ENCODE measurements around the gene TMEM258.

The TMEM258 gene

DNA sequence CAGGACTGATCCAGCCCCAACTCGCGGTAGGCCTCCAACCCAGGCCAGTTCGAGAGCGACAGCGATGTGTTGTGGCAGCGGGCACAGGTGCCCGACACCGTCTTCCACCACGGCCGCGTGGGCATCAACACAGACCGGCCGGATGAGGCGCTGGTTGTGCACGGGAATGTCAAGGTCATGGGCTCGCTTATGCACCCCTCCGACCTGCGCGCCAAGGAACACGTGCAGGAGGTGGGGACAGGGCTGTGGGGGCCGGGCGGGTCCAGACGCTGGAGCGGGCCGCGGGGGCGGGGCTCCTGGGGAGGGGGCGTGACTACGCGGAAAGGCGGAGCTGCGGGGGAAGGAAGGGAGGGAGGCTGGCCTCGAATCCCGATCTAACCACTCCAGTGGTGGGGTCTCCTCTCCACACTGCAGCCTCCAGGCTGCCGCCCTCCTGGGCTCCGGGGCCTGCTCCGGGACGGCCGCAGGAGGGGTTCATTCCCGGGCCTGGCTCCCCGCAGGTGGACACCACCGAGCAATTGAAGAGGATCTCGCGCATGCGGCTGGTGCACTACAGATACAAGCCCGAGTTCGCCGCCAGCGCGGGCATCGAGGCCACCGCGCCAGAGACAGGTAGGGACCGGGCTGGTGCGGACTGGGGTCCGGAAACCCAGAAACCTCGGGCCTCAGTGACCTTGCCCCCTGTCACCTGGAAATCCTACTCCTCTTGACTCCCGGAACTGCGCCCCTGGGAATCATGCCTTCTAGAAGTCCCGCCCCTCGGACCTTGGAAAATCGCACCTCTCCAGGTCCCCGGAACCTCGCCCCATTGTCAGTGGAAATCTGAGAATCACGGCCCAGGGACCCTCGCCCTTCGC, 14.9 kb downstream of the TMEM258 start:
- DNase-seq = peak in 16 of 58 donors; percentile 10 to 68 (median 30)

DNA sequence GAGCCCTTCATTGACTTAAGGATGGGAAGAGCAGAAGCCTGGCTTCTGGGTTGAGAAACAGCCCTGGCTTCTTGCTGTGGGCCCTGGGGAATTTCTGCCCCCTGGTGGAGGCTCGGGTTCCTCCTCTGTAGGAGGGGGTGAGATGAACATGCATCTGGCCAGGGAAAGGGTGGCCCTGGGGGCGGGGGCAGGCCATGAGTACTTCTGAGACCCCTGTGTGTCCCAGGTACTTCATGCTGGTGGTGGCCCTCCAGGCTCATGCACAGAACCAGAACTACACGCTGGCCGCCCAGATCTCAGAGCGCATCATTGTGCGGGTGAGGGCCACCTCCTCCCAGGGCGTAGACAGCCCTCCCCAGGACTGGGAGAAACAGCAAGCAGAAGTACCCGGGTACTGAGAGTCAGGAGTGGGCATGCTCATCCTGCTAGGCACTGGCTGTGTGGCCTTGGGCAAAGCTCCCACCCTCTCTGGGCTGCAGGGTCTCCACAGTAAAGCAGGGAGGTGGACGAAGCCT, 15.8 kb downstream of the TMEM258 start:
- DNase-seq = peak in 33 of 58 donors; percentile 8 to 71 (median 41)

DNA sequence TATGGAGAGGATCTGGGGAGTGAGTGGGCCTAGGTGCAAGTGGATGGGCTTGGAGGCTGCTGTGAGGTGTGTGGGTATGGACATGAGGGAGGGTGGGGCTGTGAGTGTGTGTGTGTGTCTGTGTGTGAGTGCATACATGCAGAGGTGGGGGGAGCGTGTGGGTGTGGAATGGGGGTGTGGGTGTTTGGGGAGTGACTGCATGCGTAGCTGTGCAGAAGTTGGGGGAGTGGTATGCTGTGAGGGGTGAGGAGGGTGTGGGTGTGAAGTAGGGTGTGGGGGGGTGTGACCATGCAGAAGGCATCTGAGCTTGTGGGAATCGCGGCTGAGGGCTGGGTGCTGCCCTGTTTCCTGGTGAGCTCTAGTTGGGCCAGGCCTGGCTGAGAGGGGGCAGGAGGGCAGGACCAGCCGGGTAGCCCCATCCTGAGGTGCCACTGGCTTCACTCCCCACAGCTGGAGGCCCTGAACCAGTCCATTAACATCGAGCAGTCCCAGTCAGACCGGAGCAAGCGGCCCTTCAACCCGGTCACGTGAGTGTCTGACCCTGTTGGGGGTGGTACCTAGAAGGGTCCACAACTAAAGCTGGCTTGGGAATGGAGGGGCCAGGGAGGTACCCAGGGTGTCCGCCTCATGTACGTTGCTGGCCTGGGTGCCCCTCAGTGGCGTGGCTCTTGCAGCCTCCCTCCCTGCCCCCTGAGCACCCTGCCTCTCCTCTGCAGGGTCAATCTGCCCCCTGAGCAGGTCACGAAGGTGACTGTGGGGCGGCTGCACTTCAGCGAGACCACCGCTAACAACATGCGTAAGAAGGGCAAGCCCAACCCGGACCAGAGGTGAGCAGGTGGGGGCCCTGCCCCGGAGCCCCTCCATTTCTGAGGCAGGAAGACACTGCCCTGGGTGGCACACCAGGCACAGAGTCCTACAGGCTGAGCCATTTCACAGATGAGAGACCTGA, 16.5 kb downstream of the TMEM258 start:
- DNase-seq = no peak

DNA sequence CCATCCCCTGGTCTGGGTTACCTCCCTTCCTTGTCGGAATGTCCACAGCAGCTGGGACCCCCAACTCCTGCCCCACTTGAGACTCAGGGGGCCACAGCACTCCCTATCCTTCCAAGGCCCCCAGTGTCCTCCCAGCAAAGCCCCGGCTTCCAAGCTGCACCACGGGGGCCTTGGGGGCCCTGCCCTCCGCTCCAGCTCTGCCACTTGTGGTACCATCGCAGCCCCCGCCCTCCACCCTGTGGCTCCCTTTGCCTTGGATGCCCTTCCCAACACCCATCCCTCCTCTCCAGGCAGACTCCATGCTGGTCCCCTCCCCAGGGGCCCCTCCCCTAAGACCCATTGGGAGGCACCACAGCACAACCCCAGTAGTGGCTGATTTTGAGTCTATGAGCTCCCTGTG, 17.3 kb downstream of the TMEM258 start:
- no peak for DNase-seq

DNA sequence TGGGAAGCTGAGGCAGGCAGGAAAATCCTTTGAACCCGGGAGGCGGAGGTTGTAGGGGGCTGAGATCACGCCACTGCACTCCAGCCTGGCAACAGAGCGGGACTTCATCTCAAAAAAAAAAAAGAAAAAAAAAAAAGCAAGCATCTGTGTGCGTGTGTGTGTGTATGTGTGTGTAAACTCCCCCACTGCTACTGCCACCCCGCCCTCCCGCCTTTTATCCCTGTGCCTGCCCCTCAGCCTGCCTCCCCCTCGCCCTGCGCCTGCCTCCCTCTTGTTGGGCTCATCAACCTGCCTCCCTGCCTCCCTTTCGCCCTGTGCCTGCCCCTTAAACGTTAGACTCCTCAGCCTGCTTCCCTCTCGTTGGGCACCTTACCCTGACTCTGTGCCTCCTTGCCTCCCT, 18.0 kb downstream of the TMEM258 start:
- DNase-seq = no peak

DNA sequence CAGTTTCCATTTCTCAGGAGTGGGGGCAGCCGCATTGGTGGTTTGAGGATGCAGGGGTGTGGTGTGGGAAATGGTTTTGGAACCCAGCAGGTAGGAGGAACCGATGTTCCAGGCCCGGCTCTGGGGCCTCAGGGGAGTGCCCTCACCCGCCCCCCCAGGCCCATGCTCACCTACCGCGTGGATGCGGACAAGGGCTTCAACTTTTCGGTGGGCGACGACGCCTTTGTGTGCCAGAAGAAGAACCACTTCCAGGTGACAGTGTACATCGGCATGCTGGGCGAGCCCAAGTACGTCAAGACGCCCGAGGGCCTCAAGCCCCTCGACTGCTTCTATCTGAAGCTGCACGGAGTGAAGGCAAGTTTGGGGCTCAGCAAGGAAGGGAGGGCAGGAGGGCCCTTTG, 18.6 kb downstream of the TMEM258 start:
- DNase-seq = no peak

DNA sequence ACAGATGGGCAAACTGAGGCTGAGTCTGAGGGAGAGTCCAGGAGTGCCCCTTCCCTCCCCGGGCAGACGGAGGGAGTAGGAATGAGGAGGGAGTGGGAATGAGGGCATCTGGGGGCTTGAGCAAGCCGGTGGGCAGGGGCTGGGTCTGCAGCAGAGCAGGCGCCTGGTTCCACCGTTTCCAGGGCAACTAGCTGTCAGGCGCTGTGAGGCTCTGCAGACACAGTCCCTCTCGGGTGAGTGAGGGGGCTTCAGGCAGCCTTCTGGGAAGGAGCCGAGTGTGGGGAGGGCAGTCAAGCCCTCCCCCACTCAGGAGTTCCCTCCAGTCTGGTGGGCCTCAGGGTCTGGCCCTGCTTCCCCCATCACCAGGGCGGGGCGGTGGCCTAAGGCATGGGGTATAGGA, 19.0 kb downstream of the TMEM258 start:
- no peak for DNase-seq

DNA sequence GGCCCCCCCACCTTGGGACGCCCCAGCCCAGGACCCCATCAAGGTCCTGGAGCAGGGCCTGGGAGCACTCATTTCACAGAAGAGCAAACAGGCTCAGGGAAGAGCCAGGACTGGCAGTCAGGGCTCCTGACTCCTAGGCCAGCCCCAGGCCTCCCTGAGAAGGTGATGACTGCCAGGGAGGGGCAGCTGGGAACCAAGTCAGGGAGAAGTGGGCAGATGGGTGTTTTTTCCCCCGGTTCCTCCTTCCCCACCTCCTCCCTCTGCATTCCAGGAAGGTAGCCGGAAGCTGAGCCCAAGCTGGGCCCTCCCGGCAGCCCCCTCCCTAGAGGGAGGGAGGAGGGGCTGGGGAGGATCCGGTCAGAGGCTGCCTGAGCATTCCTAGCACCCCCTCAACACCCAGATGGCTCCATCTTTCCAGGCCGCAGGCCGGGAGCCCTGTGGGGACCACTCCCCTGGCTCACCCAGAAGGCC, 20.4 kb downstream of the TMEM258 start:
- DNase-seq = no peak

DNA sequence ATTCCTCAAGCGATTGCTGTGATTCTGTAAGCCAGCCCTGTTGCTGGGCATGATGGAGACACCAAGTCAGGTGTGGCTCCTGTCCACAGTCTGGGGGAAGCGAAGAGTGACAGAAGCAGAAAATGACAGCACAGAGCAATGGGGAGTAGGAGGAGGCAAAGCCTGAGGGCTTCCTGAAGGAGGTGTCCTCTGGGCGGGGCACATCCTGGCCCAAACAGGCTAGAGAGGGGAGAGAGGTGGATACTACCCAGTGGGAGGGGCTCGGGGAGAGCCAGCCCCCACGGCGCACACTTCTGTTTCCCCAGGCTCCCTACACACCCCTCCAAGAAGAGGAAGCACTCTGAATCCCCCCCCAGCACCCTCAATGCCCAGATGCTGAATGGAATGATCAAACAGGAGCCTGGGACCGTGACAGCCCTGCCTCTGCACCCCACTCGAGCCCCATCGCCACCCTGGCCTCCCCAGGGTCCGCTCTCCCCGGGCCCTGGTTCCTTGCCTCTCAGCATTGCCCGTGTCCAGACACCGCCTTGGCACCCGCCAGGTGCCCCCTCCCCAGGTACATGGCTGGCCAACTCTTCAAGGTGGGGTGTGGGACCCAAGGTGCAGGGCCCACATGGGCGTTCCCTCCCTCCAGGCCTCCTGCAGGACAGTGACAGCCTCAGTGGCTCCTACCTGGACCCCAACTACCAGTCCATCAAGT, 21.1 kb downstream of the TMEM258 start:
- DNase-seq = no peak

DNA sequence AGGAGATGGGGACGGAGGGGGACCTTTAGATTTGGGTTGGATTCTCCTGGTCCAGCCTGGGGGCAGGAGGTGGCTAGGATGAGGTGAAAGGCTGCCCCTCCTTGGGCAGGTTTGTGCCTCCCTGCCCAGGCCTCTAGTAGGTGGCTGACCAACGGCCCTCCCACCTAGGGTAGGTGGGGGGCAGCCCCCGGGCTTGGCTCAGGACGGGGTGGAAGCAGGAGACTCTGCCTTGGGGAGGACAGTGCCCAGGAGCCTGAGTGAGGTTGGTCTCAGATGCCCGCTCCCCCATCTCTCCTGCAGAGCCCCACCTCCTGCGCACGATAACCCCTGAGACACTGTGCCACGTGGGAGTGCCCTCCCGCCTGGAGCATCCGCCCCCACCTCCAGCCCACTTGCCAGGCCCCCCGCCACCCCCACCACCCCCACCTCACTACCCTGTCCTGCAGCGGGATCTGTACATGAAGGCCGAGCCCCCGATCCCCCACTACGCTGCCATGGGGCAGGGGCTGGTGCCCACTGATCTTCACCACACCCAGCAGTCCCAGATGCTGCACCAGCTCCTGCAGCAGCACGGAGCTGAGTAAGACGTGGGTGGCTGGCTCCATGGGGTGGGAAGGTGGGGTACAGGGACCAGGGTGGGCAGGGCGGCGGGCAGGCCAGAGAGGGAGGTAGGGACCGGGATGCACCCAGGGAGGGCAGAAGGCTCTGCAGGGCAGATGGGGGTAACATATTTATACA, 22.3 kb downstream of the TMEM258 start:
- DNase-seq = no peak

DNA sequence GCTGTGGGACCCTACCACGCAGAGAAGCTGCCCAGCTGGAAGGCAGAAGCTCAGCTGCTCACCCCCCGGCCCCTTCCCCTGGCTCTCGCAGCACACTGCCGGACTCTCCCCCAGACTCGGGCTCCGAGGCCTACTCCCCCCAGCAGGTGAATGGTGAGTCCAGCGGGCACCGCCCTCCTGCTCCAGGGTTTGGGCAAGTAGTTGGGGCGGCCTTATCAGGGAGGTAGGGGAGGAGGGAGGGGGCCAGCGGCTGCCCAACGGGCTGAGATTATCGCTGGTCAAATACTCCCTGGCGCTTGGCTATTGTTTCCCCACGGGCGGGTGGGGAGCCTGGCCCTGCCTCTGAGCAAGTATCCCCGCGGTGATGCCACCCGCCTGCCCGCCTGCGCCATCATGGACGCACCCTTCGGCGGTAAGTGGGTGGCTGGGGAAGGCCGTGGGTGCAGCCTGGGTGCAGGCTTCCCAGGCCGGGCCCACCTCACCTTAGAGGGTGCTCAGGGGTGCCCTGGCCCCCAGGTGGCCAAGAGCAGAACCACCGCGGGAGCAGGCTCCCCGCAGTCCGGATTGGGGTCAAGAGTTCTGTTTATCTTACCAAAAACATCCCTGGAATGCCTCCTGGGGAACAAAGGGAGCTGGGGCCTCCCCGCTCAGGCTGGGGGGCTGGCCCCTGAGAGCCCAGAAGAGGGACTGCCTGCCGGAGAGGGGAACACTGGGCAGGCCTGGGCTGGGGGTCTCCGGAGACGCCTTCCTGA, 23.1 kb downstream of the TMEM258 start:
- no peak for DNase-seq

DNA sequence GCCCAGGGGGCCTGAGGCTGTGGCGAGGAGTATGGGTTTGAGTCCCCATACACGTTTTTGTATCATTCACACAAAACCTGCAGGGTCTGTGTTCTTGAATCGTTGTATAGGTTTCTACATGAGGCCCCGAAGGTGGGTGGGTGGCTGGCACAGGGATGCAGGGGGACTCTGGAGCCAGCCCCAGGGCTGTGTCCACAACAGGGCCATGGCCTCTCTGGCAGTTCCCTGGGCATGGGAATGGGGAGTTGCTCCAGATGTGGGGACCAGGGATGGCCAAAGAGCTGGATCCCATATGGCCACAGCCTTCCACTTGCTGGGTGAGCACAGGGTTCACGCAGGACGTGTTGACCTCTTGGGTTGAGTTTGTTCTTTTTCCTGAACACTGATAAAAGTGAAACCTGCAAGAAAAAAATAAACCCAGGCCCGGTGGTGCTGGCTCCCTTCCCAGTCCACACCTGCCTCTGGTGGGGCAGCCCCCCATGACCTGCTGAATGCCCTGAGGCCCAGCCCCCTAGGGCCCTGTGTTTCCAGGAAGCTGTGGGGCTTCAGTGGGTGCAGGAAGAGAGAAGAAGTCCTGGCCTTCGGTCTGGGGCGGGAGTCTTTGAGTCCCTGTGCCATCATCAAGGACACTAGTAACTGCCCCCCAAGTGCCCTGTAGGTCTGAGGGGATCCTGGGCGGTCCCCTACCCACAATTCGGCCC, 23.9 kb downstream of the TMEM258 start:
- no peak for DNase-seq

DNA sequence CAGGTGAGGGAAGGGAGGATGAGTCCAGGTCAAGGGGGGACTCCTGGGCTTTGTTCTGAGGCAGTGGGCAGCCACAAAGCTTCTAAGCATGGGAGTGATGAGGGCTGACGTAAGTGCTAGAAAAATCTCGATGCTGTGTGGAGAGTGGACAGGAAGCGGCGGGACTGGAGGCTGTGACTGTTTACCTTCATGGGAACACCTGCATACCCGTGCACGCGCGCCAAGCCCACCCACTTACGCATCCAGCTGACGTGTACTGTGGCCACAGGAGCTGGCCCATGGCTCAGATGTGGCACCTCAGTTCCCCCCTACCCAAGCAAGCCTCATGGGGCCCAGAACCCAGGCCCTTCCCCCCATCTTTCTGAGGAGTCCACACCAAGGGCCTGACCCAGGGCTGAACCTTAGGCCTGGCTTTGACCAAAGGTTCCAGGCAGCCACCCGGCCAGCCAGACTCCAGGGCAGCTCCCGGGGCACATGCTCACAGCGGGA, 26.0 kb downstream of the TMEM258 start:
- DNase-seq = no peak

DNA sequence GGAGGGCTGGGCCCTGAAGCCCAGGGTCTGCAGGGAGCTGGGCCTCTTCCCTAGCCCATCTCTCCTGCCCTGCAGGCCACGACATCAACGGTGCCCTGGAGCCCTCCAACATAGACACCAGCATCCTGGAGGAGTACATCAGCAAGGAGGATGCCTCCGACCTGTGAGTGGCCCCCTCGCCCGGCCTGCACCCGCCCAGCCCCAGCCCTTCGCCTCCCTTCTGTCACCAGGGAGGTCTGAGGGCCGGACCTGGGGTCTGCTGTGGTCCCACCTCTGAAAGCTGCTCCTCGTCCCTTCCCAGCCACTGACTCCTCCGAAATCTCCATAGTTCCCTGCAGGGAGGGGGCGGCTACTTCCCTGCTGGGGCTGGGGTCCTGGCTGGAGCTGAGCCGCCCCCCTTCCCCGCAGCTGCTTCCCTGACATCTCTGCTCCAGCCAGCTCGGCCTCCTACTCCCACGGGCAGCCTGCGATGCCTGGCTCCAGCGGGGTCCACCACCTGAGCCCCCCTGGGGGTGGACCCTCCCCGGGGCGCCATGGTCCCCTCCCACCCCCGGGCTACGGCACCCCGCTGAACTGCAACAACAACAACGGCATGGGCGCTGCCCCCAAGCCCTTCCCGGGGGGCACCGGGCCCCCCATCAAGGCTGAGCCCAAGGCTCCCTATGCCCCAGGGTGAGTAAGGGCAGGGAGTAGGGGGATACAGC, 26.7 kb downstream of the TMEM258 start:
- no peak for DNase-seq

DNA sequence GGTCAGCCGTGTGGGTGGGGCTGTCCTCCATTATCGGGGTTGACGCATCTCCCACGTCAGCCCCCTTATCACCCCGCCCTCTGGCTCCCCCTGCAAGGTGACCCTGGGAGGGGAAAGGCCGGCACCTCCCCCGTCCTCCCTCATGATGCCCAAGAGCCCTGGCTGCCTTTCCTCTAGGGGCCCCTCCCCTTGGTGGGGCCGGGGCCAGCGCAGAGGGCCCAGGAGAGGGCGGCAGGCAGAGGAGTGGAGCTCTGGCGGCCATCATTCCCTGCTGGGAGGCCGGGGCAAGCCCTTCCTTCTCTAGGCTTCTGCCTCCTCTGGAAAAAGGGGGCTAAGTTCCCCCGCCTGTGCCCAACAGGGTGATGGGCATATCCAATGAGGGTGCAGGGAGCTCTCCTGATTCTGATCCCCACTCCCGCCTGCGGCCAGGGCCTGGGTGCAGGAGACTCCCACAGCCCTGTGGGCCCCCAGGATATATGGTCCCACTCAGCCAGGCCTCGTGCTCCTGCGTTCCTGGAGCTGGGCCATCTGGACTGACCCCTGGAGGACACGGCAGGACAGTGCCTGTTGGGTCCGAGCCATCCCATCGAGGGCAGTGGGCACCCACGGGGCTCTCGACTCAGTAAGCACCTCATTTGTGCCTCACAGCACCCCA, 27.7 kb downstream of the TMEM258 start:
- peak in 1 of 58 donors; percentile 24 for DNase-seq

DNA sequence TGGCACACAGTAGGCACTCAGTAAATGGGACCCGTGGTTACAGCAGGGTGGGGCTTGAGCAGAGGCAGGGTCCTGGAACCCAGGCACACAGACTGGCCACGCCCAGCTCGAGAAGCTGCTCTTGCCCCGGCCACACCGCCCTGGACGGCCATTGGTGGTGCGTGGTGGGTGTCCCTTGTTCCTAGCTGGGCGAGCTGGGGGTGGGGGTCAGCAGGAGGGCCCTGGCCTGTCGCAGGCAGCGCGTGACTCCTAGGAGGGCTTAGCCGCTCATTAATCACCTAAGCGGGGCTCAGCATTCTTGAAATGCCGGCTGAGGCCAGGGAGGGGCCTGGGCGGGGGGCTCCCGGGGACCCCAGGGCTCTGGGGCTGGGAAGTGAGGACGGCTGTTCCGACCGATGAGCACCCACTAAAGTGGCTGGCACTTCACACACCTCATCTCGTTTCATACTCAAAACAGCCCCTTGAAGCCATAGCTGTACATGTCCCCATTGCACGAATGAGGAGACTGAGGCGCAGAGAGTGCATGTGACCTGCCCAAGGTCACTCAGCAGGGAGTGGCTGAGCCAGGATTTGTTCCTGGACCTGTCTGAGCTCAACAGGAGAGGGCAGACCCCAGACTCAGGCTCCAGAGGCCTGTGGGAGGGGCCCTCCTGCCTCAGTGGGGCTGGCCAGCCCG, 28.3 kb downstream of the TMEM258 start:
- no peak for DNase-seq

DNA sequence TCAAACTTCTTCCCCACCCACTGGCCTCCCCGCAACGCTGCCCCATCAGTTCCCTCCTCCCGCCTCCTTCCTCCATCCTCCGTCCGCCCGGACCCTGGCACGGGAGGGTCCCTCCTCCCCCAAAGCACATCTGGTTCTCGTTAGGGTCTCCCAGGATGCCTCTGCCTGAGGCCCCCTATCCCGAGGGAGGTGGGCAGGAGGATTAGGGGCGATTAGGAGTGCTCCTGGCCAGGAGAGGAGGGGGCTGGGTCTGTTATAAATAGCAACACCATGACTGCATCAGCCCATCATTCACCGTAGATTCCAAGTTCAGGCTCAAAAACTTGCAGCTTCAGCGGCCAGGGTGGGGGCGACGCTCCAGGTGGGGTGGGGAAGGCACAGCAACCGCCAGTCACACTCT, 29.6 kb downstream of the TMEM258 start:
- no peak for DNase-seq
